GM21390 (cell line): ENCODE measurements around the gene CDH5.

Experiments used
- ATAC-seq: cut with Tn5 transposase; IDR thresholded peaks from one replicate; pipeline ENCODE4 v1.9.1; 2021; ENCODE audit not compliant: unreplicated experiment

The CDH5 gene

GRCh38 chr16:66390346-66391108 is 24.0 kb downstream of the CDH5 start:
- no peak for ATAC-seq

GRCh38 chr16:66391726-66392670 is 25.5 kb downstream of the CDH5 start:
- no peak for ATAC-seq

GRCh38 chr16:66395806-66396555 is 29.5 kb downstream of the CDH5 start:
- ATAC-seq: no peak

GRCh38 chr16:66397736-66398433 is 31.4 kb downstream of the CDH5 start:
- no peak for ATAC-seq

- no peak for ATAC-seq
These were observed 32.5 kb downstream of the CDH5 start for GRCh38 chr16:66399031-66399430.

GRCh38 chr16:66399930-66400329 is 33.4 kb downstream of the CDH5 start:
- ATAC-seq: no peak

- ATAC-seq: no peak
These were observed 34.3 kb downstream of the CDH5 start for GRCh38 chr16:66400503-66401380.

GRCh38 chr16:66401610-66402009 is 35.1 kb downstream of the CDH5 start:
- no peak for ATAC-seq

GRCh38 chr16:66402166-66402565 is 35.7 kb downstream of the CDH5 start:
- ATAC-seq: no peak

GRCh38 chr16:66402591-66403230 is 36.2 kb downstream of the CDH5 start:
- ATAC-seq: no peak

- ATAC-seq: no peak
These were observed 37.1 kb downstream of the CDH5 start for GRCh38 chr16:66403531-66404145.

- ATAC-seq: no peak
These were observed 38.7 kb downstream of the CDH5 start for GRCh38 chr16:66405057-66405783.

GRCh38 chr16:66406534-66407221 is 40.2 kb downstream of the CDH5 start:
- no peak for ATAC-seq

- no peak for ATAC-seq
These were observed 41.9 kb downstream of the CDH5 start for GRCh38 chr16:66408163-66409048.

GRCh38 chr16:66409156-66409555 is 42.7 kb downstream of the CDH5 start:
- no peak for ATAC-seq

GRCh38 chr16:66412182-66412581 is 45.7 kb downstream of the CDH5 start:
- no peak for ATAC-seq

- ATAC-seq: no peak
These were observed 48.4 kb downstream of the CDH5 start for GRCh38 chr16:66414891-66415290.
